ENCODE measurements around the gene C1QB. TPM values are rescaled to one million over a fixed set of nuclear protein-coding genes. Genes with fewer than 3 reads are reported as not detected.
A peak's percentile ranks its signal among the peaks of the same experiment; 100 is the strongest.

Gene C1QB
- total RNA-seq, 1 experiment from 2014 or later: not detected

DNA sequence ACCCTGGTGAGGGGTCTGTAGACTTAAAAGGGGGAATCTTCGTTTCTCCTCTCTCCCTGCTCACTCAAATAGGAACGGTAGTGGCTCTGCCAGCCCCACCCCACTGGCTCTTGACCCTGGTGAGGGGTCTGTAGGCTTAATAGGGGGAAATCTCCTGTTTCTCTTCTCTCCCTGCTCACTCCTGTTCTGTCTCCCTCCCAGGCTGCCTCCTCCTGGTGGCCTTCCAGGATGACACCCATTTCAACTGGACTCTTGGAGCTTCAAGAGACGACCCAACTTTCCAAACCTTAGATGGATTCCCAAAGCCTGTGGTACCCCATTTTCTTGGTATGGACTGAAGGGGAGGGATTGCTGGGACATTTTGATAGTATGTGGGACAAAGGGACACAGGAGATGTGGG lies 56.2 kb downstream of the C1QB start:
- TF ChIP-seq CTCF (IDR thresholded peaks at IDR 0.05; ENCODE audit: unreplicated experiment): no peak
- Mint-ChIP-seq H3K27ac (ENCODE audit: unreplicated experiment) (no peak overlapping the region), H3K27me3 (ENCODE audit: unreplicated experiment) (no peaks in the 10 kb centered on the region), H3K4me3 (ENCODE audit: low read depth, unreplicated experiment) (no peak overlapping the region), H3K9me3 (ENCODE audit: low read depth, unreplicated experiment) (no peaks in the 10 kb centered on the region), H3K4me1 (ENCODE audit: low read depth, unreplicated experiment) (no peaks in the 10 kb centered on the region), H3K36me3 (ENCODE audit: insufficient read depth, unreplicated experiment) (no peaks in the 10 kb centered on the region)
- CTCF ChIA-PET: interaction anchor here (1.1 to 1.5 kb wide), 2 partner anchors 39 to 152 kb away, joined by 3 to 4 read pairs; no protein-coding TSS in a partner anchor
- BruUV-seq (replicated peaks): no TSS peak
- DNase-seq: peak; percentile 17
- intact Hi-C loops (cut with micrococcal nuclease; ENCODE audit: unreplicated experiment): no loop called here

DNA sequence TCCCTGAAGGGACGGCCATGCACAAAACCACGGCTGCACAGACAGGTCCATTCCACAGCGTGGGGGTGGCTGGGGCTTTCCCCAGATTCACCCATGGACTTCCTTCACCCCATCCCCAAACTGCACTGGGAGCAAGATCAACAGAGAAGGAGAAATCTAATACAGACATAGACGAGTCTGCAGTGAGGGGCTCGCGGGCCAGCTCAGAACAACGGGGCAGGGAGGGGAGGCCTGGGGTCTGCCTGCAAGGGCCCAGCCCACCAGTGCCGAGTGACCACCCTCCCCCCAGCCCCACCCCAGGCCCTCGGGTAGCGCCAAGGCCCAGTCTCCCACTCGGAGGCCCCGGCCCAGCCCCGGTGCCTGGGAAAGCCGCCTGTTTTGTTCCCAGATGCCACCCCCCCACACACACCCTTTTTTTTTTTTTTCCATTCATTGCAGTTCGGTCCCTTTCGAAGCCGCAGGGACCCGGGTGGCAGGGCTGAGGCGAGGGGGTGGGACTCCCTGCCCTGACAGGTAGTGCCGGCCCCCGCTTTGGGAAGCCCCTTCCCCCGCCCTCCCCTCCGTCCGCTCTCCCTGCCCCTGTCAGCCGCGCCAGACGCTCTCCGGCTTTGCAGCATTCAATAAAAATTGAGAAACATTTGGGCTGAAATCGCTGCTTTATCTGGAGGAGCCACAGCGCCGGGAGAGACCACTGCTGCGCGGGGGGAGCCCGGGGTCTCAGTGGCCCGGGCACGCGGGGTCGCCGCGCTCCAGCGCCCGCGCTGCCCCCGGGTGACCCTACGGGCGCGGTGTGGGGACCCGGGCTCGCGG lies 57.1 kb downstream of the C1QB start:
- H3K36me3 Mint-ChIP-seq (ENCODE audit: insufficient read depth, unreplicated experiment): no peaks in the 10 kb centered on the region
- CTCF ChIA-PET: interaction anchor here (0.5 to 1.1 kb wide), 2 partner anchors 152 to 1013 kb away, joined by 3 to 4 read pairs; no protein-coding TSS in a partner anchor
- no peak for TF ChIP-seq CTCF (IDR thresholded peaks at IDR 0.05; ENCODE audit: unreplicated experiment)
- BruUV-seq (replicated peaks): no TSS peak
- H3K4me3 Mint-ChIP-seq (ENCODE audit: low read depth, unreplicated experiment): peak overlapping the region; percentile 52
- H3K9me3 Mint-ChIP-seq (ENCODE audit: low read depth, unreplicated experiment): no peaks in the 10 kb centered on the region
- H3K27ac Mint-ChIP-seq (ENCODE audit: unreplicated experiment): no peak overlapping the region
- DNase-seq: peak; percentile 58
- no peaks in the 10 kb centered on the region for H3K27me3 Mint-ChIP-seq (ENCODE audit: unreplicated experiment)
- no peaks in the 10 kb centered on the region for H3K4me1 Mint-ChIP-seq (ENCODE audit: low read depth, unreplicated experiment)
- intact Hi-C loops (cut with micrococcal nuclease; ENCODE audit: unreplicated experiment): no loop called here

DNA sequence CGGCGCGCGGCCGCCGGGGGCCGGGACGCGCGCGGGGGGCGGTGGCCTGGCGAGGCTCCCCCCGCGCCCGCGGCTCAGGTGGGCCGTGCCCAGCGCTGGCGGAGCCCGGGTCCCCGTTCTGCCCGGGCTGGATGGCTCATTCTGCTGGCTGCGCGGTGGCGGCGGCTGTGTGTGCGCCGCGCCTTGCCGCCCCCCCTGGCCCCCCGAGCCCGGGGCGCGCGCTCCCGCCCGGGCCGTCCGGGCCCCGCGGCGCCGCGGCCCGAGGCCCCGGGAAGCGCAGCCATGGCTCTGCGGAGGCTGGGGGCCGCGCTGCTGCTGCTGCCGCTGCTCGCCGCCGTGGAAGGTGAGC lies 57.6 kb downstream of the C1QB start, which contains the start of gene EPHB2:
Gene EPHB2, plus strand, starts transcription at position 139 of the 349 bp plus-strand sequence. Its CDS starts 144 bp downstream, at position 283.
- CTCF ChIA-PET: no interaction called here
- Mint-ChIP-seq H3K4me3 (ENCODE audit: low read depth, unreplicated experiment) (peak within 1 kb of the TSS; percentile 63), H3K9me3 (ENCODE audit: low read depth, unreplicated experiment) (no peaks in the 10 kb centered on the region), H3K36me3 (ENCODE audit: insufficient read depth, unreplicated experiment) (no peaks in the 10 kb centered on the region), H3K4me1 (ENCODE audit: low read depth, unreplicated experiment) (no peaks in the 10 kb centered on the region), H3K27me3 (ENCODE audit: unreplicated experiment) (no peaks in the 10 kb centered on the region), H3K27ac (ENCODE audit: unreplicated experiment) (no peak within 1 kb of the TSS)
- intact Hi-C loops (cut with micrococcal nuclease; ENCODE audit: unreplicated experiment): no loop called here
- no peak for TF ChIP-seq CTCF (IDR thresholded peaks at IDR 0.05; ENCODE audit: unreplicated experiment)
- BruUV-seq (replicated peaks): no TSS peak
- DNase-seq: peak; percentile 46

GRCh38 chr1:22711071-22711470 lies 58.0 kb downstream of the C1QB start:
- Mint-ChIP-seq H3K36me3 (ENCODE audit: insufficient read depth, unreplicated experiment) (no peaks in the 10 kb centered on the region), H3K9me3 (ENCODE audit: low read depth, unreplicated experiment) (no peaks in the 10 kb centered on the region), H3K27ac (ENCODE audit: unreplicated experiment) (no peak overlapping the region), H3K4me1 (ENCODE audit: low read depth, unreplicated experiment) (no peaks in the 10 kb centered on the region), H3K27me3 (ENCODE audit: unreplicated experiment) (no peaks in the 10 kb centered on the region), H3K4me3 (ENCODE audit: low read depth, unreplicated experiment) (no peak overlapping the region)
- intact Hi-C loops (cut with micrococcal nuclease; ENCODE audit: unreplicated experiment): no loop called here
- CTCF ChIA-PET: no interaction called here
- no TSS peak for BruUV-seq (replicated peaks)
- TF ChIP-seq CTCF (IDR thresholded peaks at IDR 0.05; ENCODE audit: unreplicated experiment): no peak
- DNase-seq: no peak

Small RNA genes lying within 50 kb of the gene (microRNA-seq; reads per million reads assigned to microRNA genes)
- not detected for gene MIR6127

Other genes with a start within 250 kb of the C1QB start
- gene ZBTB40, start 201.4 kb upstream of the C1QB start, total RNA-seq (2022): 17.8 and 18.7 TPM in 2 replicates
- gene EPHA8, start 89.7 kb upstream of the C1QB start, total RNA-seq (2022): not detected in 2 replicates
- gene C1QA, start 16.6 kb upstream of the C1QB start, total RNA-seq (2022): not detected in 2 replicates
- gene C1QC, start 9.6 kb upstream of the C1QB start, total RNA-seq (2022): not detected in 2 replicates
- gene EPHB2, start 57.6 kb downstream of the C1QB start, total RNA-seq (2022): 15.6 and 19.3 TPM in 2 replicates

Measured in Calu3 (cell line).